NOMO-1 treated with DMSO at 0.1 percent for 48 hours (cell line): ENCODE results near the gene SOD2.
"Not testable (repeated sequence)": the region's sequence is repeated elsewhere in the genome, so short reads cannot be mapped to it uniquely, and the experiment has no call there.

ENCODE experiments used
- DNase-seq: peaks from one replicate; lab custom pipeline; 2025; ENCODE audit not compliant: unreplicated experiment; lab: John Stamatoyannopoulos, UW

Gene SOD2

GRCh38 chr6:159693128-159693893 is at the start of gene SOD2:
SOD2 (minus strand) TSS chr6:159693241; CDS start chr6:159693167, 74 bp downstream.
- DNase-seq: peak; percentile 73

- DNase-seq: no peak
Measured at GRCh38 chr6:159742165-159742564, 49.1 kb upstream of the SOD2 start.

- peak; percentile 86 for DNase-seq
Measured at GRCh38 chr6:159739341-159739740, 46.3 kb upstream of the SOD2 start.

- DNase-seq: no peak
Measured at GRCh38 chr6:159736908-159737307, 43.9 kb upstream of the SOD2 start.

- DNase-seq: not testable (repeated sequence)
Measured at GRCh38 chr6:159733395-159733794, 40.4 kb upstream of the SOD2 start.

- DNase-seq: not testable (repeated sequence)
Measured at GRCh38 chr6:159732550-159732949, 39.5 kb upstream of the SOD2 start.

- DNase-seq: no peak
Measured at GRCh38 chr6:159730332-159730676, 37.3 kb upstream of the SOD2 start.

GRCh38 chr6:159729598-159730331 is 36.7 kb upstream of the SOD2 start:
- DNase-seq: peak; percentile 44

- DNase-seq: no peak
Measured at GRCh38 chr6:159728531-159728964, 35.5 kb upstream of the SOD2 start.

GRCh38 chr6:159727717-159728445 is 34.8 kb upstream of the SOD2 start:
- DNase-seq: peak; percentile 45

GRCh38 chr6:159726918-159727716 is 34.1 kb upstream of the SOD2 start, which contains the start of gene WTAP:
WTAP (plus strand) TSS chr6:159727506; CDS start chr6:159736266, 8,760 bp downstream.
- DNase-seq: peak; percentile 96

GRCh38 chr6:159726255-159726917 is 33.3 kb upstream of the SOD2 start:
- no peak for DNase-seq

GRCh38 chr6:159725208-159725607 is 32.2 kb upstream of the SOD2 start:
- DNase-seq: not testable (repeated sequence)

GRCh38 chr6:159724778-159725177 is 31.7 kb upstream of the SOD2 start:
- DNase-seq: no peak

- no peak for DNase-seq
Measured at GRCh38 chr6:159723259-159723658, 30.2 kb upstream of the SOD2 start.

GRCh38 chr6:159722655-159723054 is 29.6 kb upstream of the SOD2 start:
- DNase-seq: no peak

- not testable (repeated sequence) for DNase-seq
Measured at GRCh38 chr6:159721981-159722380, 28.9 kb upstream of the SOD2 start.

GRCh38 chr6:159720708-159721107 is 27.7 kb upstream of the SOD2 start:
- DNase-seq: no peak

GRCh38 chr6:159719287-159719686 is 26.2 kb upstream of the SOD2 start:
- DNase-seq: no peak

- DNase-seq: no peak
Measured at GRCh38 chr6:159718634-159719033, 25.6 kb upstream of the SOD2 start.
